ENCODE data around the gene PCDH9.

DNA sequence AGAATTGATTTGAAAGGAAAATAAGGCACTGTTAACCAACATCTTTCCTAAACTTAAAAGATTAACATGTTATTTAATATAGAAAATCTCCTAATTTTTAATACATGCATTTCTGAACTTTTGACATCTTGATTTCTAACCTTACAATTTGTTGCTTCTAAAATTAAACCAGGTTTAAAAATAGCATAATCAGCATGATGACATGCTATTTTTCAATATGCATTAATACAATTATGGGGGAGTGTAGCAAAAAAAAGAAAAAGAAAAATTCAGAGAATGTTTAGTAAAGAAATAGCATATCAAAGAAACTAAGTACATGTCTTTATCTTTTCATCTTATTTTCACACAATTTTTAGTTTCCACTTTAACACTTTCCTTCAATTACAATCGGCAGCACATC, 98.7 kb downstream of the PCDH9 start:
- TF ChIP-seq, protein P1, sequence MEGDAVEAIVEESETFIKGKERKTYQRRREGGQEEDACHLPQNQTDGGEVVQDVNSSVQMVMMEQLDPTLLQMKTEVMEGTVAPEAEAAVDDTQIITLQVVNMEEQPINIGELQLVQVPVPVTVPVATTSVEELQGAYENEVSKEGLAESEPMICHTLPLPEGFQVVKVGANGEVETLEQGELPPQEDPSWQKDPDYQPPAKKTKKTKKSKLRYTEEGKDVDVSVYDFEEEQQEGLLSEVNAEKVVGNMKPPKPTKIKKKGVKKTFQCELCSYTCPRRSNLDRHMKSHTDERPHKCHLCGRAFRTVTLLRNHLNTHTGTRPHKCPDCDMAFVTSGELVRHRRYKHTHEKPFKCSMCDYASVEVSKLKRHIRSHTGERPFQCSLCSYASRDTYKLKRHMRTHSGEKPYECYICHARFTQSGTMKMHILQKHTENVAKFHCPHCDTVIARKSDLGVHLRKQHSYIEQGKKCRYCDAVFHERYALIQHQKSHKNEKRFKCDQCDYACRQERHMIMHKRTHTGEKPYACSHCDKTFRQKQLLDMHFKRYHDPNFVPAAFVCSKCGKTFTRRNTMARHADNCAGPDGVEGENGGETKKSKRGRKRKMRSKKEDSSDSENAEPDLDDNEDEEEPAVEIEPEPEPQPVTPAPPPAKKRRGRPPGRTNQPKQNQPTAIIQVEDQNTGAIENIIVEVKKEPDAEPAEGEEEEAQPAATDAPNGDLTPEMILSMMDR (IDR thresholded peaks at IDR 0.05), result no peak
- TF ChIP-seq POLR2AphosphoS5 (IDR thresholded peaks at IDR 0.05), result no peak

Measured in suprapubic skin (tissue), 3 donors.